K562 (cell line): ENCODE results near the gene EIF2S3.
A peak's percentile ranks its signal among the peaks of the same experiment; 100 is the strongest.

Source experiments
- BCL6 ChIP-seq: fragments of 250-450 bp; sonication (Bioruptor Pico); IDR thresholded peaks from 2 replicates; pipeline ENCODE4 v1.4.0; 2020
- CHD1 ChIP-seq: fragments of 200-600 bp; sonication (generic); IDR thresholded peaks from one replicate; pipeline ENCODE4 v1.6.1; 2012; ENCODE audit warnings: mild to moderate bottlenecking, moderate library complexity, low read length, inconsistent platforms
- POLR2AphosphoS5 ChIP-seq: IDR thresholded peaks from 2 replicates; pipeline ENCODE4 v1.6.1; 2011; ENCODE audit warnings: mild to moderate bottlenecking, low read depth, low read length, moderate library complexity; ENCODE audit not compliant: control insufficient read depth, insufficient read depth
- TBL1XR1 ChIP-seq, 2 experiments: IDR thresholded peaks; 2 replicates each; pipeline ENCODE4 v1.6.1; 2012; ENCODE audit warnings: improper control_type of control experiment in 2 of 2, low read length in 2 of 2, mild to moderate bottlenecking in 1 of 2
- ZNF217 ChIP-seq: sonication (generic); formaldehyde crosslinking; IDR thresholded peaks from 2 replicates; pipeline ENCODE4 v1.8.0; 2022; ENCODE audit warnings: mild to moderate bottlenecking, missing genetic modification reagents
- ZNF347 ChIP-seq: fragments of 450-650 bp; formaldehyde crosslinking; IDR thresholded peaks from 2 replicates; pipeline ENCODE4 v1.4.0; 2020; ENCODE audit warnings: low read depth, mild to moderate bottlenecking, moderate library complexity
- ZNF785 ChIP-seq: fragments of 250-450 bp; sonication (Bioruptor Pico); IDR thresholded peaks from 2 replicates; pipeline ENCODE4 v1.4.0; 2020; ENCODE audit warnings: mild to moderate bottlenecking
- TF ChIP-seq, protein P1 (sequence below): fragments of 250-450 bp; sonication (Bioruptor Pico); IDR thresholded peaks from 2 replicates; pipeline ENCODE4 v1.8.0; 2022; ENCODE audit warnings: moderate library complexity, mild to moderate bottlenecking, inconsistent platforms
- TF ChIP-seq, protein P2 (sequence below), 3 experiments: IDR thresholded peaks in 2 of 3; conservative IDR thresholded peaks in 1 of 3; 2 replicates each; pipeline ENCODE4 v1.5.1; 2011 to 2012; ENCODE audit warnings: low read length in 3 of 3, mild to moderate bottlenecking in 3 of 3, control low read depth in 2 of 3, improper control_type of control experiment in 1 of 3, inconsistent platforms in 1 of 3, low read depth in 1 of 3, mixed read lengths in 1 of 3, moderate library complexity in 1 of 3; ENCODE audit not compliant: insufficient read depth in 2 of 3
- TF ChIP-seq, protein P3 (sequence below): fragments of 450-650 bp; formaldehyde crosslinking; IDR thresholded peaks from 2 replicates; pipeline ENCODE4 v1.4.0; 2020; ENCODE audit warnings: mild to moderate bottlenecking, moderate library complexity
- TF ChIP-seq, protein P4 (sequence below): sonication (generic); formaldehyde crosslinking; IDR thresholded peaks from 2 replicates; pipeline ENCODE4 v1.8.0; 2022; ENCODE audit warnings: mild to moderate bottlenecking, missing genetic modification reagents

DNA sequence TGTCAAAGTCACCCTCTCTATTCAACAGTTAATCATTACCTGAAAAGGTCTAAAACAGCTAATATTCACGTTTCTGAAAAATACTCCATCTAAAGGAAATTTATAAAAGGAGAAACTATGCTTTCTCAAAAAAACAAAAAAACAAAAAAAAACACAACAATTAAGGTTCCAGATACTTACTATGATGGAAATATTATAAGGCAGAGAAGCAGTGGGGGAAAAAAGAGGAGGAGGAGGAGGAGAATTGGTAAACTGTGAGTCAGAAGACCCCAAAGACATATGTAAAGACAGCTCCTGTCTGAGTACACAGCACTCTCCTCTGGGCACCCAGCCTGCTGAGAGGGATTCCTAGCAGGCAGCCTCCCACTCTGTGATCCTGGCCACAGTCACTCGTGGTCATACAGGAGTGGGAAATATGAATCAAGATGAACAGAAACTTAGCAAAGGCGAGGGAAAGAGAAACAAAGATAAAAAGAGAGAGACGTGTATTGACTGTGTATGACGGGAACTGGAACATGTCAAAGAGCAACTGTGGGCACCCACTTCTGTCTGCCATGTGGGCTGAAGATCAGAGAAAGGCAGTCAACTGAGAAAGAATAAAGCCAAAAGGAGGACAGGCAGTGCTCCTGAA lies 40.3 kb upstream of the EIF2S3 start:
- TF ChIP-seq CHD1 (no peak), POLR2AphosphoS5 (0 out of 2 replicates have a peak, but pooled peaks have one; percentile 31), ZNF347 (no peak), BCL6 (CRISPR knock-in tag) (no peak), ZNF785 (CRISPR knock-in tag) (no peak), TBL1XR1 (IDR thresholded peaks at IDR 0.05; ENCODE audit: low read length in 2 of 2) (no peak), ZNF217 (no peak)
- TF ChIP-seq, protein P1, sequence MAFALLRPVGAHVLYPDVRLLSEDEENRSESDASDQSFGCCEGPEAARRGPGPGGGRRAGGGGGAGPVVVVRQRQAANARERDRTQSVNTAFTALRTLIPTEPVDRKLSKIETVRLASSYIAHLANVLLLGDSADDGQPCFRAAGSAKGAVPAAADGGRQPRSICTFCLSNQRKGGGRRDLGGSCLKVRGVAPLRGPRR, result no peak
- TF ChIP-seq, protein P2, sequence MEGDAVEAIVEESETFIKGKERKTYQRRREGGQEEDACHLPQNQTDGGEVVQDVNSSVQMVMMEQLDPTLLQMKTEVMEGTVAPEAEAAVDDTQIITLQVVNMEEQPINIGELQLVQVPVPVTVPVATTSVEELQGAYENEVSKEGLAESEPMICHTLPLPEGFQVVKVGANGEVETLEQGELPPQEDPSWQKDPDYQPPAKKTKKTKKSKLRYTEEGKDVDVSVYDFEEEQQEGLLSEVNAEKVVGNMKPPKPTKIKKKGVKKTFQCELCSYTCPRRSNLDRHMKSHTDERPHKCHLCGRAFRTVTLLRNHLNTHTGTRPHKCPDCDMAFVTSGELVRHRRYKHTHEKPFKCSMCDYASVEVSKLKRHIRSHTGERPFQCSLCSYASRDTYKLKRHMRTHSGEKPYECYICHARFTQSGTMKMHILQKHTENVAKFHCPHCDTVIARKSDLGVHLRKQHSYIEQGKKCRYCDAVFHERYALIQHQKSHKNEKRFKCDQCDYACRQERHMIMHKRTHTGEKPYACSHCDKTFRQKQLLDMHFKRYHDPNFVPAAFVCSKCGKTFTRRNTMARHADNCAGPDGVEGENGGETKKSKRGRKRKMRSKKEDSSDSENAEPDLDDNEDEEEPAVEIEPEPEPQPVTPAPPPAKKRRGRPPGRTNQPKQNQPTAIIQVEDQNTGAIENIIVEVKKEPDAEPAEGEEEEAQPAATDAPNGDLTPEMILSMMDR (IDR thresholded peaks at IDR 0.05 in 2 of 3, conservative IDR thresholded peaks at IDR 0.05 in 1 of 3; ENCODE audit: insufficient read depth in 2 of 3, low read depth in 1 of 3, low read length in 3 of 3), result no peak
- TF ChIP-seq, protein P3, sequence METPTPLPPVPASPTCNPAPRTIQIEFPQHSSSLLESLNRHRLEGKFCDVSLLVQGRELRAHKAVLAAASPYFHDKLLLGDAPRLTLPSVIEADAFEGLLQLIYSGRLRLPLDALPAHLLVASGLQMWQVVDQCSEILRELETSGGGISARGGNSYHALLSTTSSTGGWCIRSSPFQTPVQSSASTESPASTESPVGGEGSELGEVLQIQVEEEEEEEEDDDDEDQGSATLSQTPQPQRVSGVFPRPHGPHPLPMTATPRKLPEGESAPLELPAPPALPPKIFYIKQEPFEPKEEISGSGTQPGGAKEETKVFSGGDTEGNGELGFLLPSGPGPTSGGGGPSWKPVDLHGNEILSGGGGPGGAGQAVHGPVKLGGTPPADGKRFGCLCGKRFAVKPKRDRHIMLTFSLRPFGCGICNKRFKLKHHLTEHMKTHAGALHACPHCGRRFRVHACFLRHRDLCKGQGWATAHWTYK, result no peak
- TF ChIP-seq, protein P4, sequence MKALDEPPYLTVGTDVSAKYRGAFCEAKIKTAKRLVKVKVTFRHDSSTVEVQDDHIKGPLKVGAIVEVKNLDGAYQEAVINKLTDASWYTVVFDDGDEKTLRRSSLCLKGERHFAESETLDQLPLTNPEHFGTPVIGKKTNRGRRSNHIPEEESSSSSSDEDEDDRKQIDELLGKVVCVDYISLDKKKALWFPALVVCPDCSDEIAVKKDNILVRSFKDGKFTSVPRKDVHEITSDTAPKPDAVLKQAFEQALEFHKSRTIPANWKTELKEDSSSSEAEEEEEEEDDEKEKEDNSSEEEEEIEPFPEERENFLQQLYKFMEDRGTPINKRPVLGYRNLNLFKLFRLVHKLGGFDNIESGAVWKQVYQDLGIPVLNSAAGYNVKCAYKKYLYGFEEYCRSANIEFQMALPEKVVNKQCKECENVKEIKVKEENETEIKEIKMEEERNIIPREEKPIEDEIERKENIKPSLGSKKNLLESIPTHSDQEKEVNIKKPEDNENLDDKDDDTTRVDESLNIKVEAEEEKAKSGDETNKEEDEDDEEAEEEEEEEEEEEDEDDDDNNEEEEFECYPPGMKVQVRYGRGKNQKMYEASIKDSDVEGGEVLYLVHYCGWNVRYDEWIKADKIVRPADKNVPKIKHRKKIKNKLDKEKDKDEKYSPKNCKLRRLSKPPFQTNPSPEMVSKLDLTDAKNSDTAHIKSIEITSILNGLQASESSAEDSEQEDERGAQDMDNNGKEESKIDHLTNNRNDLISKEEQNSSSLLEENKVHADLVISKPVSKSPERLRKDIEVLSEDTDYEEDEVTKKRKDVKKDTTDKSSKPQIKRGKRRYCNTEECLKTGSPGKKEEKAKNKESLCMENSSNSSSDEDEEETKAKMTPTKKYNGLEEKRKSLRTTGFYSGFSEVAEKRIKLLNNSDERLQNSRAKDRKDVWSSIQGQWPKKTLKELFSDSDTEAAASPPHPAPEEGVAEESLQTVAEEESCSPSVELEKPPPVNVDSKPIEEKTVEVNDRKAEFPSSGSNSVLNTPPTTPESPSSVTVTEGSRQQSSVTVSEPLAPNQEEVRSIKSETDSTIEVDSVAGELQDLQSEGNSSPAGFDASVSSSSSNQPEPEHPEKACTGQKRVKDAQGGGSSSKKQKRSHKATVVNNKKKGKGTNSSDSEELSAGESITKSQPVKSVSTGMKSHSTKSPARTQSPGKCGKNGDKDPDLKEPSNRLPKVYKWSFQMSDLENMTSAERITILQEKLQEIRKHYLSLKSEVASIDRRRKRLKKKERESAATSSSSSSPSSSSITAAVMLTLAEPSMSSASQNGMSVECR (CRISPR knock-in tag), result no peak
